Liver (tissue), 9 donors: Measurements from ENCODE around the gene ROMO1. TPM values are rescaled to one million over a fixed set of nuclear protein-coding genes. Genes with fewer than 3 reads are reported as not detected.
A peak's percentile ranks its signal among the peaks of the same experiment; 100 is the strongest.

Experiments used
- DNase-seq: peaks from one replicate; pipeline ENCODE4 v3.0.0-alpha.2; 2017; ENCODE audit warnings: low spot score
- H3K27ac ChIP-seq, 2 donors: one replicate each; pipeline ENCODE4 v1.7.0; 2013; ENCODE audit warnings: inconsistent platforms in 2 of 2, low read length in 2 of 2, control low read depth in 1 of 2, low read depth in 1 of 2, mild to moderate bottlenecking in 1 of 2
- H3K27me3 ChIP-seq, 4 donors: one replicate each; pipeline versions ENCODE4 v1.6.1 to v1.7.0; 2013; ENCODE audit warnings: low read length in 3 of 4, inconsistent platforms in 1 of 4, mild to moderate bottlenecking in 1 of 4, moderate library complexity in 1 of 4; ENCODE audit not compliant: control insufficient read depth in 4 of 4, insufficient read depth in 4 of 4
- H3K36me3 ChIP-seq, 4 donors: one replicate each; pipeline versions ENCODE4 v1.6.1 to v1.7.0; 2013; ENCODE audit warnings: low read length in 3 of 4, mild to moderate bottlenecking in 3 of 4, low read depth in 1 of 4, moderate library complexity in 1 of 4; ENCODE audit not compliant: control insufficient read depth in 4 of 4, insufficient read depth in 3 of 4
- H3K4me1 ChIP-seq, 4 donors: one replicate each; pipeline versions ENCODE4 v1.6.1 to v1.7.0; 2013; ENCODE audit warnings: low read length in 3 of 4, mild to moderate bottlenecking in 3 of 4, moderate library complexity in 1 of 4; ENCODE audit not compliant: control insufficient read depth in 4 of 4, insufficient read depth in 4 of 4
- H3K4me3 ChIP-seq, 3 donors: one replicate each; pipeline versions ENCODE4 v1.6.1 to v1.7.0; 2013; ENCODE audit warnings: low read length in 3 of 3, control low read depth in 1 of 3, low read depth in 1 of 3, mild to moderate bottlenecking in 1 of 3
- H3K9ac ChIP-seq, 2 donors: one replicate each; pipeline ENCODE4 v1.7.0; 2013; ENCODE audit warnings: low read length in 2 of 2, mild to moderate bottlenecking in 2 of 2, moderate library complexity in 2 of 2, control low read depth in 1 of 2, low read depth in 1 of 2
- H3K9me3 ChIP-seq, 4 donors: one replicate each; pipeline versions ENCODE4 v1.6.1 to v1.7.0; 2013; ENCODE audit warnings: low read length in 3 of 4; ENCODE audit not compliant: control insufficient read depth in 4 of 4
- ATF3 ChIP-seq: IDR thresholded peaks from 2 replicates; pipeline ENCODE4 v1.6.1; 2016; ENCODE audit warnings: antibody characterized with exemption
- EGR1 ChIP-seq, 2 donors: IDR thresholded peaks; 2 replicates each; pipeline ENCODE4 v1.6.1; 2016 to 2018; ENCODE audit warnings: antibody characterized with exemption in 2 of 2, low read depth in 2 of 2
- FOXA1 ChIP-seq: IDR thresholded peaks from 2 replicates; pipeline ENCODE4 v1.6.1; 2016; ENCODE audit warnings: antibody characterized with exemption
- FOXA2 ChIP-seq: IDR thresholded peaks from 2 replicates; pipeline ENCODE4 v1.6.1; 2016; ENCODE audit warnings: antibody characterized with exemption
- GABPA ChIP-seq, 2 donors: IDR thresholded peaks in 1 of 2; conservative IDR thresholded peaks in 1 of 2; 2 replicates each; pipeline ENCODE4 v1.6.1; 2016; ENCODE audit warnings: antibody characterized with exemption in 2 of 2, mild to moderate bottlenecking in 1 of 2, moderate library complexity in 1 of 2
- HNF4A ChIP-seq, 2 donors: conservative IDR thresholded peaks; 2 replicates each; pipeline ENCODE4 v1.6.1; 2016; ENCODE audit warnings: antibody characterized with exemption in 2 of 2, mild to moderate bottlenecking in 2 of 2
- HNF4G ChIP-seq: IDR thresholded peaks from 2 replicates; pipeline ENCODE4 v1.6.1; 2016; ENCODE audit warnings: antibody characterized with exemption
- JUND ChIP-seq, 2 donors: IDR thresholded peaks; 2 replicates each; pipeline ENCODE4 v1.6.1; 2016; ENCODE audit warnings: antibody characterized with exemption in 2 of 2
- NR2F2 ChIP-seq: IDR thresholded peaks from 2 replicates; pipeline ENCODE4 v1.6.1; 2016; ENCODE audit warnings: antibody characterized with exemption
- RAD21 ChIP-seq, 2 donors: IDR thresholded peaks; 2 replicates each; pipeline ENCODE4 v1.6.1; 2016; ENCODE audit warnings: antibody characterized with exemption in 2 of 2, mild to moderate bottlenecking in 2 of 2
- RXRA ChIP-seq, 2 donors: IDR thresholded peaks; 2 replicates each; pipeline ENCODE4 v1.6.1; 2017 to 2018; ENCODE audit warnings: antibody characterized with exemption in 2 of 2, mild to moderate bottlenecking in 1 of 2
- SP1 ChIP-seq: IDR thresholded peaks from 2 replicates; pipeline ENCODE4 v1.6.1; 2018; ENCODE audit warnings: antibody characterized with exemption, mild to moderate bottlenecking
- TAF1 ChIP-seq: conservative IDR thresholded peaks from 2 replicates; pipeline ENCODE4 v1.6.1; 2016; ENCODE audit warnings: antibody characterized with exemption, mild to moderate bottlenecking
- YY1 ChIP-seq: IDR thresholded peaks from 2 replicates; pipeline ENCODE4 v1.6.1; 2016; ENCODE audit warnings: antibody characterized with exemption, mild to moderate bottlenecking
- WGBS: extraction: QIAGEN DNeasy Blood & Tissue Kit; methylation state at CpG from one replicate; pipeline ENCODE4 v1.1.7; 2013; 5-methylcytosine and 5-hydroxymethylcytosine counted together
- polyA plus RNA-seq, 2 donors: library from polyadenylated mRNA; stranded (reverse) in 1 of 2; unstranded in 1 of 2; fragments of 200-250 nt in 1 of 2; fragments of >200 nt in 1 of 2; fragmentation: Nextera tagmentation in 1 of 2; extraction: Ambion mirVana in 1 of 2; gene quantifications; one replicate each; pipeline versions ENCODE4 v1.2.1 to v1.2.3, GENCODE V29; 2013 to 2015
- total RNA-seq, 2 donors: library from RNA; depleted of rRNA; stranded (reverse); fragments of >200 nt; gene quantifications; one replicate each; pipeline ENCODE4 v1.2.3, GENCODE V29; 2014
- TF ChIP-seq, protein P1 (sequence below): fragments of 150-350 bp; IDR thresholded peaks from 2 replicates; pipeline ENCODE4 v1.5.1; 2017; ENCODE audit warnings: improper control_type of control experiment, low read depth, low read length; ENCODE audit not compliant: missing input control
- TF ChIP-seq, protein P2 (sequence below): IDR thresholded peaks from 2 replicates; pipeline ENCODE4 v1.6.1; 2016; ENCODE audit warnings: antibody characterized with exemption, mild to moderate bottlenecking
- TF ChIP-seq, protein P3 (sequence below): IDR thresholded peaks from 2 replicates; pipeline ENCODE4 v1.6.1; 2016; ENCODE audit warnings: antibody characterized with exemption
- TF ChIP-seq, protein P4 (sequence below): IDR thresholded peaks from 2 replicates; pipeline ENCODE4 v1.6.1; 2016; ENCODE audit warnings: antibody characterized with exemption
- donor health status: healthy.
- donor health status: healthy.
- donor health status: healthy.
- donor health status: healthy.
- donor health status: healthy.

The ROMO1 gene
- total and polyA plus RNA-seq, 4 donors: 68.4 to 359 (median 147) TPM

DNA sequence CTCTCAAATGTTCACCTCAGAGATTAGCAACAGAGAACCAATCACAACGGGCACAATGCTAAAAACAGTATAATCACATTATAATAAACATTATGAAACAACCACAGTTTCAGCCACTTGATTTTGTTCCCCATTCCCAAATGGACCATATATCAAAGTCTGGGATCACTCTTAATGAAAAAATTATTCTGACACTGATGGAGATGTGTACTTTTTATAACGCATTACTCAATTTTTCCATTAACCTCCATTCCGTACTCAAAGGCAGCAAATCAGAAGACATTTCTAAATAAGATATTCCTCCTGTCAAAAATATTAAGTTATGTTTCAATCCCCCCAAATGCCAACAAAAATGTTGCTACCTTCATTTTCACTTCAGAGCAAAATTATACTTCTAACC, 37.3 kb upstream of the ROMO1 start:
- Histone ChIP-seq H3K9me3 (no peaks in the 10 kb centered on the region), H3K27ac (no peak overlapping the region), H3K4me3 (no peak overlapping the region), H3K9ac (no peak overlapping the region), H3K4me1 (peaks cover 9 to 44% (median 22%) of the 10 kb centered on the region in 4 donors), H3K27me3 (no peaks in the 10 kb centered on the region), H3K36me3 (peaks cover 0 to 2% (median 0%) of the 10 kb centered on the region in 4 donors)
- TF ChIP-seq JUND (IDR thresholded peaks at IDR 0.05) (peak in 1 of 2 donors; percentile 54), GABPA (IDR thresholded peaks at IDR 0.05 in 1 of 2, conservative IDR thresholded peaks at IDR 0.05 in 1 of 2) (no peak)
- TF ChIP-seq, protein P1, sequence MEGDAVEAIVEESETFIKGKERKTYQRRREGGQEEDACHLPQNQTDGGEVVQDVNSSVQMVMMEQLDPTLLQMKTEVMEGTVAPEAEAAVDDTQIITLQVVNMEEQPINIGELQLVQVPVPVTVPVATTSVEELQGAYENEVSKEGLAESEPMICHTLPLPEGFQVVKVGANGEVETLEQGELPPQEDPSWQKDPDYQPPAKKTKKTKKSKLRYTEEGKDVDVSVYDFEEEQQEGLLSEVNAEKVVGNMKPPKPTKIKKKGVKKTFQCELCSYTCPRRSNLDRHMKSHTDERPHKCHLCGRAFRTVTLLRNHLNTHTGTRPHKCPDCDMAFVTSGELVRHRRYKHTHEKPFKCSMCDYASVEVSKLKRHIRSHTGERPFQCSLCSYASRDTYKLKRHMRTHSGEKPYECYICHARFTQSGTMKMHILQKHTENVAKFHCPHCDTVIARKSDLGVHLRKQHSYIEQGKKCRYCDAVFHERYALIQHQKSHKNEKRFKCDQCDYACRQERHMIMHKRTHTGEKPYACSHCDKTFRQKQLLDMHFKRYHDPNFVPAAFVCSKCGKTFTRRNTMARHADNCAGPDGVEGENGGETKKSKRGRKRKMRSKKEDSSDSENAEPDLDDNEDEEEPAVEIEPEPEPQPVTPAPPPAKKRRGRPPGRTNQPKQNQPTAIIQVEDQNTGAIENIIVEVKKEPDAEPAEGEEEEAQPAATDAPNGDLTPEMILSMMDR: no peak
- 46% methylated on average over 3 of the region's 3 CpGs for WGBS
- DNase-seq: no peak

GRCh38 chr20:35662551-35662950, 36.7 kb upstream of the ROMO1 start:
- H3K4me1 ChIP-seq: peaks cover 9 to 40% (median 22%) of the 10 kb centered on the region in 4 donors
- H3K9ac ChIP-seq: peak overlapping the region in 1 of 2 donors; percentile 24
- no peaks in the 10 kb centered on the region for H3K36me3 ChIP-seq
- no peaks in the 10 kb centered on the region for H3K9me3 ChIP-seq
- no peak overlapping the region for H3K4me3 ChIP-seq
- H3K27ac ChIP-seq: no peak overlapping the region
- no peak for DNase-seq
- no peaks in the 10 kb centered on the region for H3K27me3 ChIP-seq
- 52% methylated on average over 2 of the region's 2 CpGs for WGBS
- TF ChIP-seq FOXA2 (no peak), HNF4A (conservative IDR thresholded peaks at IDR 0.05) (no peak), HNF4G (no peak), GABPA (IDR thresholded peaks at IDR 0.05 in 1 of 2, conservative IDR thresholded peaks at IDR 0.05 in 1 of 2) (no peak), ATF3 (no peak), RXRA (IDR thresholded peaks at IDR 0.05) (no peak), TAF1 (no peak), RAD21 (IDR thresholded peaks at IDR 0.05) (no peak), FOXA1 (no peak), YY1 (no peak), SP1 (no peak), JUND (IDR thresholded peaks at IDR 0.05) (no peak), NR2F2 (no peak), EGR1 (IDR thresholded peaks at IDR 0.05; ENCODE audit: low read depth in 2 of 2) (no peak)
- TF ChIP-seq, protein P2, sequence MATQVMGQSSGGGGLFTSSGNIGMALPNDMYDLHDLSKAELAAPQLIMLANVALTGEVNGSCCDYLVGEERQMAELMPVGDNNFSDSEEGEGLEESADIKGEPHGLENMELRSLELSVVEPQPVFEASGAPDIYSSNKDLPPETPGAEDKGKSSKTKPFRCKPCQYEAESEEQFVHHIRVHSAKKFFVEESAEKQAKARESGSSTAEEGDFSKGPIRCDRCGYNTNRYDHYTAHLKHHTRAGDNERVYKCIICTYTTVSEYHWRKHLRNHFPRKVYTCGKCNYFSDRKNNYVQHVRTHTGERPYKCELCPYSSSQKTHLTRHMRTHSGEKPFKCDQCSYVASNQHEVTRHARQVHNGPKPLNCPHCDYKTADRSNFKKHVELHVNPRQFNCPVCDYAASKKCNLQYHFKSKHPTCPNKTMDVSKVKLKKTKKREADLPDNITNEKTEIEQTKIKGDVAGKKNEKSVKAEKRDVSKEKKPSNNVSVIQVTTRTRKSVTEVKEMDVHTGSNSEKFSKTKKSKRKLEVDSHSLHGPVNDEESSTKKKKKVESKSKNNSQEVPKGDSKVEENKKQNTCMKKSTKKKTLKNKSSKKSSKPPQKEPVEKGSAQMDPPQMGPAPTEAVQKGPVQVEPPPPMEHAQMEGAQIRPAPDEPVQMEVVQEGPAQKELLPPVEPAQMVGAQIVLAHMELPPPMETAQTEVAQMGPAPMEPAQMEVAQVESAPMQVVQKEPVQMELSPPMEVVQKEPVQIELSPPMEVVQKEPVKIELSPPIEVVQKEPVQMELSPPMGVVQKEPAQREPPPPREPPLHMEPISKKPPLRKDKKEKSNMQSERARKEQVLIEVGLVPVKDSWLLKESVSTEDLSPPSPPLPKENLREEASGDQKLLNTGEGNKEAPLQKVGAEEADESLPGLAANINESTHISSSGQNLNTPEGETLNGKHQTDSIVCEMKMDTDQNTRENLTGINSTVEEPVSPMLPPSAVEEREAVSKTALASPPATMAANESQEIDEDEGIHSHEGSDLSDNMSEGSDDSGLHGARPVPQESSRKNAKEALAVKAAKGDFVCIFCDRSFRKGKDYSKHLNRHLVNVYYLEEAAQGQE: no peak
- TF ChIP-seq, protein P3, sequence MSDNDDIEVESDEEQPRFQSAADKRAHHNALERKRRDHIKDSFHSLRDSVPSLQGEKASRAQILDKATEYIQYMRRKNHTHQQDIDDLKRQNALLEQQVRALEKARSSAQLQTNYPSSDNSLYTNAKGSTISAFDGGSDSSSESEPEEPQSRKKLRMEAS: no peak
- TF ChIP-seq, protein P4, sequence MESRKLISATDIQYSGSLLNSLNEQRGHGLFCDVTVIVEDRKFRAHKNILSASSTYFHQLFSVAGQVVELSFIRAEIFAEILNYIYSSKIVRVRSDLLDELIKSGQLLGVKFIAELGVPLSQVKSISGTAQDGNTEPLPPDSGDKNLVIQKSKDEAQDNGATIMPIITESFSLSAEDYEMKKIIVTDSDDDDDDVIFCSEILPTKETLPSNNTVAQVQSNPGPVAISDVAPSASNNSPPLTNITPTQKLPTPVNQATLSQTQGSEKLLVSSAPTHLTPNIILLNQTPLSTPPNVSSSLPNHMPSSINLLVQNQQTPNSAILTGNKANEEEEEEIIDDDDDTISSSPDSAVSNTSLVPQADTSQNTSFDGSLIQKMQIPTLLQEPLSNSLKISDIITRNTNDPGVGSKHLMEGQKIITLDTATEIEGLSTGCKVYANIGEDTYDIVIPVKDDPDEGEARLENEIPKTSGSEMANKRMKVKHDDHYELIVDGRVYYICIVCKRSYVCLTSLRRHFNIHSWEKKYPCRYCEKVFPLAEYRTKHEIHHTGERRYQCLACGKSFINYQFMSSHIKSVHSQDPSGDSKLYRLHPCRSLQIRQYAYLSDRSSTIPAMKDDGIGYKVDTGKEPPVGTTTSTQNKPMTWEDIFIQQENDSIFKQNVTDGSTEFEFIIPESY: no peak
- TF ChIP-seq, protein P1: no peak
